ENCODE results near the gene RAB18.
"Not testable (repeated sequence)": the region's sequence is repeated elsewhere in the genome, so short reads cannot be mapped to it uniquely, and the experiment has no call there.

Gene RAB18

DNA sequence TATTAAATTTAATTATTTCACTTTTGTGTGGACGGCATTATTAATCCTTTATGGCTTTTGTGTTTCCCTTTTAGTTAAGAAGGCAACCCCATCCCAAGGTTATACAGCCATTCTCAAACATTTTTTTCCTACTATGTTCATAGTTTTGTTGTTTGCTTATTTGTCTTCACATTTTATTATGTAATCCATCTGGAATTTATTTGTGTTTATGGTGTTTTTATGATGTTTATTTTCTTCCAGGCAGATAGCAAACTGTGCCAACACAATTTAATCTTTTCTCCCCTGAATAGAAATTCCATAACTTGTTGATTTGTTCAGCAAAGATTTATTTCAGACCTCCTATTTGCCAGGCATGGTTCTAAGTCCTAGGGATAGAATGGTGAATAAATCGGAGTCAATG lies 42.9 kb downstream of the RAB18 start:
- DNase-seq (ENCODE audit: low spot score) = no peak

DNA sequence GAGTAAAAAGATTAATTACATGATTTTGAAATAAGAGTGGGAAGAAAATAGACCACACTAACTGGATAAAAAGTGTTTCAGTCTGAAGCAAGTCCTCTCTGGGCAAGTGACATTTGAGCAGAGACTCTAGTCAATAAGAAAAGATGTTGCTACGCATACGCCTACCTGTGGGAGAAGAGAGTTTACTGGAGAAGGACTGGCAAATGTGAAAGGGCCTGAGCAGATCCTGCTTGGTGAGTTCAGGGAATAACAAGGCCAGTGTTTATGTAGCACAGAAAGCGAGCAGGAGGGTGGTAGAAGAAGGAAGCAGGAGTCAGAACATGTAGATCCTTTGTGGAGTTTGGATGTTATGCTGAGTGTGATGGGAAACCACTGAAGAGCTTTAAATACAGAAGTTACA lies 43.4 kb downstream of the RAB18 start:
- DNase-seq (ENCODE audit: low spot score) = no peak

DNA sequence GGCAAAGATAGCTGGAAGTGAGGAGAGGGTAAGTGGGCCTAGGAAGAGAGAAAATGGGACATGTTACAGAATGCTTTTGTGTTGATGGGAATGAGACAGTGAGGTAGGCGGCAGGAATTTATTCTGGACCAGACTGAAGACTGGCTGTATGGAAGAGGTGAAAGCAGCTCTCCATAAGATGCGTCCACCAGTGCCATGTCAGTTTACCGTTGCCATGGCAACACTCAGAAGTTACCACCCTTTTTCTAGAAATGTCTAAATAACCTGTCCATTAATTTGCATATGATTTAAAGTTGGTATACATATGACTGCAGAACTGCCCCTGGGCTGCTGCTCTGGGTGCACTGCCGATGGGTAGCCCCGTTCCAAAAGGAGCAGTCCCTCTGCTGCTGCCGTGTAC lies 46.7 kb downstream of the RAB18 start:
- no peak for DNase-seq (ENCODE audit: low spot score)

DNA sequence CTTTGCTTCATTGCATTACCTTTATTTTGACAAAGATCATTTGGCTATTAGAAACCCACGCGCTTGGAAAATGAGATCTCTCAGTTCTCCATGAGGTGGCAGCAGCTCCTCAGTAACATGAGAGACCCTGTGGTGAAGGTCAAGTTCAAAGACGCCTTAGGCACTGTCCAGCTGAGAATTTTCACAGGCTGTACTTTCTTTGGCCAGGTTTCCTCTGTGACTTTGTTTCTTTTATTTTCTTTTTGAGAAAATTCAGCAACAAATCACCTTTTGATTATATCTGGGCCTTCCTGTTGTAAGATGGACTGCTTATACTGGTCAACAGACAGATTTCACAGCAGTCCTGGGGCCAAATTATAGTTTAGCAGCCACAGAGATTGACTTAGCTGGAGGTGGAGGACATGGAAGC lies 54.5 kb downstream of the RAB18 start:
- peak; percentile 50 for DNase-seq (ENCODE audit: low spot score)

DNA sequence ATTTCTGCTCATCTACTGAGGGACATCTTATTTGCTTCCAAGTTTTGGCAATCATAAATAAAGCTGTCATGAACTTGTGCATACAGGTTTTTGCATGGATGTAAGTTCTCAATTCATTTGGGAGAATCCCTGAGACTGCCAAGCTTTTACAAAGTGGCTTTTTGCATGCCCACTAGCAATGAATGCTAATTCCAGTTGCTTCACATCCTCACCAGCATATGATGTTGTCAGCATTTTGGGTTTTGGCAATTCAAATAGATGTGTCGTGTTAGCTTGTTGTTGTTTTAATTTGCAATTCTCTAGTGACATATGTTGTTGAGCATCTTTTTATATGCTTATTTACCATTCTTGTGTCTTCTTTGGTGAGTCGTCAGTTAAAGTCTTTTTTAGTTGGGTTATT lies 57.2 kb downstream of the RAB18 start:
- no peak for DNase-seq (ENCODE audit: low spot score)

DNA sequence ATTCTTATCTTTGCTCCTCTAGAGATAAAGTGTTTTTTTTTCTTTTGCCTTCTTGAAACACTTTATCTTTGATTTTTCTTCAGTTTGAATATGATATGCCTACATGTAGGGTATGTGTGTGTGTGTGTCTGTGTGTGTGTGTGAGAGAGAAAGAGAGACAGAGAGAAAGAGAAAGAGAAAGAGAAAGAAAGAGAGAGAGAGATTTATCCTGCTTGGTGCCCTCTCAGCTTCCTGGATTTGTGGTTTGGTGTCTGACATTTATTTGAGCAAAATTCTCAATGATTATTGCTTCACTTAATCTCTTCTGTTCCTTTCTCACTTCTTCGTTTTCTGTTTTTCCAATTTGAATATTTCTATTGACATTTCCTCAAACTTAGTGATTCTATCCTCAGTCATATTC lies 60.3 kb downstream of the RAB18 start:
- no peak for DNase-seq (ENCODE audit: low spot score)

DNA sequence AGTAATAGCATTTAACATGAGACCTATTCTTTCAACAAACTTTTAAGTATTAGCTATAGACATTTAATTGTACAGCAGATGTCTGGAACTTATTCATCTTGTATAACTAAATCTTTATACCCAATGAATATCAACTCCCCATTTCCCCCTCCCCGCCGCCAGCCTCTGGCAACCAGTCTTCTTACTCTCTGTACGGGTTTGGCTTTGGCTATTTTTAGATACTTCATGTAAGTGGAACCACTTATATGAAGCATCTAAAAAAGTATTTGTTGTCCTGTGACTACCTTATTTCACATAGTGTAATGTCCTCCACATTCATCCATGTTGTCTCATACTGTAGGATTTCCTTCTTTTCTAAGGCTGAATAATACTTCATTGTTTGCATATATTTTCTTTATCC lies 60.8 kb downstream of the RAB18 start:
- no peak for DNase-seq (ENCODE audit: low spot score)

DNA sequence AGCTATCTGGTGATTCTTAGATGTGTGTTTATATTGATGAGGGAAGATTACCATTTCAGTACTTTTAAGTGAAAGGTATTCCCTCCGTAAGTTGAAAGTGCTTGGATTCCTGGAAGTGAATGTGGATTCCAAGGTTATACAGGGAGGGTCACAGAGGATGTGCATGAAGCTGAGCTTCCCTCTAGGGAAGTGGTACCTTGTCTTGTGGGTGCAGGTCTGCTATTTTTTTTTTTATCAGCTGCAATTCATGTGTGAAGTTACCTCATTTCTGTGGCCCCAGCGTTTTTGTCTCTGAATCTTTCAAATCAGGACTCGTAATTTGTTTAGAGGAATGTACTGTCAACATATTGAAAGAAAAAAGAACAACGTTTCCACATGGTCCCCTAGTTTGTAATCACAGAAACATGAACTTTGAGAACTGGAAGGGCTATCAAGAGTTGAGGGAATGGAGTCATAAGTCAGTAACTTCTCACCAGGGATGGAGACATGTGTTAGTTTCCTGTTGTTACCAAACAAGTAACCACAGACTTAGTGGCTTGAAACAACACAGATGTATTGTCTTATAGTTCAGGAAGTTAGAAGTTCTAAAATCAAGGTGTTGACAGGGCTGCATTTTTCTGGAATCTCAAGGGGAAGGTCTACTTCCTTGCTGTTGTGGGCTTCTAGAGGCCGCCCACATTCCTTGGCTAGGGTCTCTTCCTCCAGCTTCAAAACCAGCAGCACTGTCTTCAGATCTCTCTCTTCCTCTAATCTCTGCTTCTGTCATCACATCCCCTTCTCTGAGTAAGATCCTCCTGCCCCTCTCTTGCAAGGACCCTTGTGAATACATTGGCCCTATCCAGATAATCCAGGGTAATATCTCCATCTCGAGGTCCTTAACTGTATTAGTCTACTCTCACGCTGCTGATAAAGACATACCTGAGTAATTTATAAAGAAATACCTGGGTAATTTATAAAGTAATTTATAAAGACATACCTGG lies 64.4 kb downstream of the RAB18 start:
- DNase-seq (ENCODE audit: low spot score) = no peak

DNA sequence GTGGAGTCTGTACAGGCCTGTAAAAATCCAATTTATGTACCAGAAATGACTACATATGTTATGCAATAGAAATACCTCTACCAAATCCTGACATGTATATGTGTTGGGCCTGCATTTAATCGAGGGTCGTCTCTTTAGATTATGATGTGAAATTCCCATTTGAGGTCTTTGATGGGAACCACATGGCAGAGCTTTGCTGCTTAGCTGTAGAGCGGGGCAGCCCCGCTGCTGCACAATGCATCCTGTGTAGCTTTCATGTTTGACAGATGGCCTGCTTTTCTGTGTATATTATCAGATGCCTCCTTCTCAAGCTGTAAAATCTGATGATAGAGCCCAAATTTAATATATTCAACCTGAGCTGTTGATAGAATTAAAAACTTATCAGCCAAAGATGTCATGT lies 65.8 kb downstream of the RAB18 start:
- DNase-seq (ENCODE audit: low spot score) = no peak

DNA sequence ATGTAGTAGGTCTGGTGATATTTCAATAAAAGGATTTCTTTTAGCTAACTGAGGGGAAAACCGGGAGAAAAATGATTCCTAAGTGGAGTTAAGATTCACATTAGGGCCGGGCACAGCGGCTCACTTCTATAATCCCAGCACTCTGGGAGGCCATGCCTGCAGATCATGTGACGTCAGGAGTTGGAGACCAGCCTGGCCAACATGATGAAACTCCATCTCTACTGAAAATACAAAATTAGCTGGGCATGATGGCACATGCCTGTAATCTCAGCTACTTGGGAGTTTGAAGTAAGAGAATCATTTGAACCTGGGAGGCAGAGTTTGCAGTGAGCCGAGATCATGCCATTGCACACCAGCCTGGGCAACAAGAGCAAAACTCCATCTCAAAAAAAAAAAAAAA lies 72.9 kb downstream of the RAB18 start:
- not testable (repeated sequence) for DNase-seq (ENCODE audit: low spot score)

DNA sequence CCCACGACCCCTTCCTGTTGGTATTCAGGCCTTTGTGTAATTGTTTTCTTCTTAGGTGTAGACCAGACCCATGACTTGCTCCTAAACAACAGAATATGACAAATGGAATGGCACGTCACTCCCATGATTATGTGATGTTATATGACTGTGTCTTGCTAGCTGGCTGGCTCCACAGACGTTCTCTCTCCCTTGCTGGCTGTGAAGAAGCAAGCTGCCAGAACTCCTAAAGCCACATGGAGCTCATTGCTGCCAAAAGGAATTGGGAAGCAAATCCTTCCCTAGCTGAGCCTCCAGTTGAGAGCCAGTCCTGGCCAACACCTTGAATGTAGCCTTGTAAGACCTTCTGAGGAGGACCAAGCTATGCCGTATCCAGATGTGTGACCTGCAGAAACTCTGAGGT lies 74.2 kb downstream of the RAB18 start:
- no peak for DNase-seq (ENCODE audit: low spot score)

DNA sequence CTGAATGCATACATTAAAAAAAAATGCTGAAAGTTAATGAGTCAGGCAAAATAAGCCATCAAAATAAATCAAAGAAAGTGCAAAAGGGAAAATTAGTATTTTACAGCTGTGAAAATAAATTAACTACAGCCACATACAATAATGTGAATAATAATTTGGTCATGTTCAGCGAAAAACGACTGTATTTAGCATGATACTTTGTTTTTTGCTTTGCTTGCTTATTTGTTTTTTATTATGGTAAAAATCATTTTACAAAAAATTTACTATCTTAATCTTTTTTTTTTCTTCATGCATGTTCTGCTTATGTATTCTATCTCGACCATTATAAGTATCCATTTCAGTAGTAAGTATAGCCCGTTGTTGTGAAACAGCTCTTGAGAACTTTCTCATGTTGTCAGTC lies 77.1 kb downstream of the RAB18 start:
- no peak for DNase-seq (ENCODE audit: low spot score)

DNA sequence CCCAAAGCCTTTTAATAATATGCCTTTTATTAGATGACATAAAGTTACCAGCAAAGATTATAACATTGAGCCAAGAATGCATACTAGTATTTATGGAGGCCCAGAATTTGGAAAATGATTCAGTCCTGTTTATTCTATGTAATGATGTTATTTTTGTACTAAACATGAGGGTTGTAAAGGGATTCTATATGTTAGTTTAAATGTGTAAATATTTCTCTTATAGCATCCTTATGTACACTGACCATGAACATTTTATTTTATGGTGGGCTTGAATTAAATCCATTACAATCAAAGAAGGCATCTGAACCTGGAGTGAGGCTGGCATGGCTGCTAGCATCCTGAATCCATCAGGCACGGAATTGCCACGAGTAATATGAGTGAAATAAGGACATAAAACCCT lies 80.2 kb downstream of the RAB18 start:
- no peak for DNase-seq (ENCODE audit: low spot score)

Data from HuH-7 (cell line).